B cell (primary cell): ENCODE measurements around the gene WNT3A.

Experiments
- EZH2 ChIP-seq: IDR thresholded peaks from 2 replicates; pipeline ENCODE4 v1.6.1; 2012; ENCODE audit warnings: borderline replicate concordance, low read depth, mild to moderate bottlenecking, moderate library complexity, low read length; ENCODE audit not compliant: insufficient read depth, poor library complexity, severe bottlenecking
- TF ChIP-seq, protein P1 (sequence below): fragments of 200-600 bp; IDR thresholded peaks from one replicate; pipeline ENCODE4 v1.8.0; 2022; ENCODE audit warnings: antibody characterized with exemption, mild to moderate bottlenecking

DNA sequence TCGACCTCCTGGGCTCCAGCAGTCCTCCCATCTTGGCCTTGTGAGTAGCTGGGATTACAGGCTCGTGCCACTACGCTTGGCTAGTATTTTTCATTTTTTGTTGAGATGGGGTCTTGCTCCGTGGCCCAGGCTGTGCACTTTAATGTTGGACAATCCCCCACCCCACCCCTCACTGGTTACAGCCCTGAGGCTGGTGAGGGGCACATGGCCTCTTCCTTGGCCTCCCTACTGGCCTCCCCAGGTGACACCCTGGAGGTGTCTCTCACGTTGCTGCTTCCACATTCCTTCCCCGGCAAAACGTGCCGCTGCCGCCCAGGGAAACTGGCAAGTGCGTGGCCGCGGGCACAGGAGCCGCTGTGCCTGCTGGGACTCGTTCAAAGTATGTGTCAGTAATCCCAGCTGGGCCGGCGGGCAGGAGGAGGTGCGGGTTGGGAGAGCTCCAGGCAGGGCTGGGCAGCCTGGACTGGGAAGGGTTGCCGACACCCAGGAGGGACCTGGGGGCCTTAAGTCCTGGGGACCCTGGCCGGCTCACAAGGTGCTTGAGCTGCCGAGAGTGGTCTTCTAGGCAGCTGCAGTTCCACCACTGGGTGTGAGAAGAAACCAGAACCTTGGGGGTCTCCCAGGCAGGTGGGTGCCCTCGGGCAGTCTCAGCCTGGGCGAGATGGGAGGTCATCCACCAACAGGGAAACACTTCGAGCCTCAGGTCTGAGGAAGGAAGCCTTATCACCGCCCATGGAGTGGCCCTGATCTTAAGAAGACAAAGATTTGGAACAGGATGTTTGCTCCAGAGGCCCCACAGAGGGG lies 6.5 kb downstream of the WNT3A start:
- TF ChIP-seq, protein P1, sequence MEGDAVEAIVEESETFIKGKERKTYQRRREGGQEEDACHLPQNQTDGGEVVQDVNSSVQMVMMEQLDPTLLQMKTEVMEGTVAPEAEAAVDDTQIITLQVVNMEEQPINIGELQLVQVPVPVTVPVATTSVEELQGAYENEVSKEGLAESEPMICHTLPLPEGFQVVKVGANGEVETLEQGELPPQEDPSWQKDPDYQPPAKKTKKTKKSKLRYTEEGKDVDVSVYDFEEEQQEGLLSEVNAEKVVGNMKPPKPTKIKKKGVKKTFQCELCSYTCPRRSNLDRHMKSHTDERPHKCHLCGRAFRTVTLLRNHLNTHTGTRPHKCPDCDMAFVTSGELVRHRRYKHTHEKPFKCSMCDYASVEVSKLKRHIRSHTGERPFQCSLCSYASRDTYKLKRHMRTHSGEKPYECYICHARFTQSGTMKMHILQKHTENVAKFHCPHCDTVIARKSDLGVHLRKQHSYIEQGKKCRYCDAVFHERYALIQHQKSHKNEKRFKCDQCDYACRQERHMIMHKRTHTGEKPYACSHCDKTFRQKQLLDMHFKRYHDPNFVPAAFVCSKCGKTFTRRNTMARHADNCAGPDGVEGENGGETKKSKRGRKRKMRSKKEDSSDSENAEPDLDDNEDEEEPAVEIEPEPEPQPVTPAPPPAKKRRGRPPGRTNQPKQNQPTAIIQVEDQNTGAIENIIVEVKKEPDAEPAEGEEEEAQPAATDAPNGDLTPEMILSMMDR, result no peak
- TF ChIP-seq EZH2, result no peak
